CD4-positive, CD25-positive, alpha-beta regulatory T cell (primary cell): Measurements from ENCODE around the gene OSBP2. TPM values are rescaled to one million over a fixed set of nuclear protein-coding genes. Genes with fewer than 3 reads are reported as not detected.

Experiments used
- ATAC-seq, 2 donors: fragments of 150-1000 bp; cut with Tn5 transposase; one replicate each; pipeline ENCODE4 v1.10.0; 2021; ENCODE audit warnings: low read depth in 2 of 2, moderate number of reproducible peaks in 2 of 2, moderate library complexity in 1 of 2
- DNase-seq, 3 donors: peaks; one replicate each; pipeline versions ENCODE4 v3.0.0 to v3.0.0-alpha.2; 2012 to 2022; ENCODE audit warnings: mixed read lengths in 1 of 3
- H3K27ac ChIP-seq: one replicate; pipeline ENCODE4 v1.7.0; 2013; ENCODE audit warnings: mild to moderate bottlenecking, low read length; ENCODE audit not compliant: insufficient read depth, poor library complexity, severe bottlenecking
- H3K27me3 ChIP-seq: one replicate; pipeline ENCODE4 v1.7.0; 2013; ENCODE audit warnings: low read length; ENCODE audit not compliant: control insufficient read depth, insufficient read depth
- H3K36me3 ChIP-seq: one replicate; pipeline ENCODE4 v1.7.0; 2013; ENCODE audit warnings: mild to moderate bottlenecking, low read length, moderate library complexity; ENCODE audit not compliant: control insufficient read depth, insufficient read depth
- H3K4me1 ChIP-seq: 2 replicates; pipeline ENCODE4 v1.7.0; 2013; ENCODE audit warnings: mild to moderate bottlenecking, low read length; ENCODE audit not compliant: insufficient read depth, control insufficient read depth, poor library complexity, severe bottlenecking
- H3K4me3 ChIP-seq: one replicate; pipeline ENCODE4 v1.7.0; 2013; ENCODE audit warnings: low read depth, mild to moderate bottlenecking, low read length, moderate library complexity
- H3K9me3 ChIP-seq, 2 experiments: 1 replicate in 1 of 2; 2 replicates in 1 of 2; pipeline ENCODE4 v1.7.0; 2013; ENCODE audit warnings: low read length in 2 of 2, mild to moderate bottlenecking in 1 of 2, moderate library complexity in 1 of 2; ENCODE audit not compliant: control insufficient read depth in 2 of 2
- H3K27ac Mint-ChIP-seq, 3 donors: one replicate each; pipeline ENCODE4 v1.8.0; 2020 to 2022; ENCODE audit warnings: mild to moderate bottlenecking in 3 of 3, mixed read lengths in 3 of 3, moderate library complexity in 2 of 3
- H3K27me3 Mint-ChIP-seq: one replicate; pipeline ENCODE4 v1.8.0; 2022; ENCODE audit warnings: mild to moderate bottlenecking, mixed read lengths
- H3K36me3 Mint-ChIP-seq: one replicate; pipeline ENCODE4 v1.8.0; 2020; ENCODE audit warnings: mixed read lengths
- H3K4me1 Mint-ChIP-seq, 4 donors: one replicate each; pipeline ENCODE4 v1.8.0; 2020 to 2022; ENCODE audit warnings: mixed read lengths in 4 of 4, mild to moderate bottlenecking in 1 of 4
- H3K4me3 Mint-ChIP-seq, 4 donors: one replicate each; pipeline ENCODE4 v1.8.0; 2020 to 2022; ENCODE audit warnings: mild to moderate bottlenecking in 4 of 4, mixed read lengths in 4 of 4, moderate library complexity in 3 of 4
- H3K9me3 Mint-ChIP-seq, 7 donors: one replicate each; pipeline ENCODE4 v1.8.0; 2020 to 2022; ENCODE audit warnings: mixed read lengths in 7 of 7, mild to moderate bottlenecking in 3 of 7, moderate library complexity in 2 of 7
- polyA plus RNA-seq, 4 donors: library from polyadenylated mRNA; unstranded; fragments of 300-500 nt; fragmentation: Illumina TruSeq; gene quantifications; one replicate each; pipeline ENCODE4 v1.2.3, GENCODE V29; 2021
- total RNA-seq: library from RNA; stranded (reverse); gene quantifications from one replicate; pipeline ENCODE4 v1.2.3, GENCODE V29; 2022

Gene OSBP2
- total RNA-seq (9.9 TPM), polyA plus RNA-seq (1 to 10 TPM in 2 of 4 donors, under 1 TPM in 2; 0.86 to 1.9 (median 1.3) TPM)

GRCh38 chr22:30694640-30695350 lies at the start of gene OSBP2:
Gene OSBP2, plus strand, starts transcription at chr22:30694874. Its CDS starts 36 bp downstream, at chr22:30694910.
- peaks cover 0 to 27% (median 18%) of the 10 kb centered on the region in 4 donors for H3K4me1 Mint-ChIP-seq
- peak within 1 kb of the TSS; percentile 67 for H3K4me3 ChIP-seq
- no peaks in the 10 kb centered on the region for H3K9me3 ChIP-seq
- peaks cover 3% of the 10 kb centered on the region for H3K27me3 ChIP-seq
- peaks cover 6% of the 10 kb centered on the region for H3K4me1 ChIP-seq
- no peaks in the 10 kb centered on the region for H3K36me3 ChIP-seq
- DNase-seq (peak; percentile 12 to 47 (median 33)), ATAC-seq (peak; percentile 51 to 59)
- peak within 1 kb of the TSS; percentile 43 to 88 (median 82) for H3K27ac Mint-ChIP-seq
- H3K27me3 Mint-ChIP-seq: peaks cover 5% of the 10 kb centered on the region
- H3K4me3 Mint-ChIP-seq: peak within 1 kb of the TSS; percentile 84 to 98 (median 96)
- no peaks in the 10 kb centered on the region for H3K36me3 Mint-ChIP-seq
- H3K9me3 Mint-ChIP-seq: no peaks in the 10 kb centered on the region
- no peak within 1 kb of the TSS for H3K27ac ChIP-seq

GRCh38 chr22:30646518-30647160 lies 48.0 kb upstream of the OSBP2 start:
- H3K27ac ChIP-seq: no peak overlapping the region
- ATAC-seq (no peak), DNase-seq (no peak)
- no peaks in the 10 kb centered on the region for H3K9me3 ChIP-seq
- Mint-ChIP-seq H3K4me1 (peaks cover under 1 to 26% (median 13%) of the 10 kb centered on the region in 4 donors), H3K27ac (no peak overlapping the region), H3K4me3 (peak overlapping the region in 1 of 4 donors; percentile 66), H3K36me3 (peaks cover 6% of the 10 kb centered on the region), H3K27me3 (no peaks in the 10 kb centered on the region), H3K9me3 (no peaks in the 10 kb centered on the region)
- no peak overlapping the region for H3K4me3 ChIP-seq
- H3K27me3 ChIP-seq: no peaks in the 10 kb centered on the region
- H3K36me3 ChIP-seq: no peaks in the 10 kb centered on the region
- H3K4me1 ChIP-seq: peaks cover 10% of the 10 kb centered on the region

GRCh38 chr22:30647536-30647935 lies 47.1 kb upstream of the OSBP2 start:
- Histone ChIP-seq H3K4me3 (no peak overlapping the region), H3K27ac (no peak overlapping the region), H3K9me3 (no peaks in the 10 kb centered on the region), H3K36me3 (no peaks in the 10 kb centered on the region), H3K4me1 (peaks cover 10% of the 10 kb centered on the region), H3K27me3 (no peaks in the 10 kb centered on the region)
- H3K9me3 Mint-ChIP-seq: no peaks in the 10 kb centered on the region
- H3K36me3 Mint-ChIP-seq: peaks cover 6% of the 10 kb centered on the region
- peaks cover 9 to 30% (median 20%) of the 10 kb centered on the region in 4 donors for H3K4me1 Mint-ChIP-seq
- H3K27me3 Mint-ChIP-seq: no peaks in the 10 kb centered on the region
- H3K4me3 Mint-ChIP-seq: no peak overlapping the region
- no peak for DNase-seq
- no peak overlapping the region for H3K27ac Mint-ChIP-seq
- ATAC-seq: no peak

- H3K9me3 Mint-ChIP-seq: no peaks in the 10 kb centered on the region
- no peaks in the 10 kb centered on the region for H3K36me3 ChIP-seq
- DNase-seq (no peak), ATAC-seq (no peak)
- H3K27me3 ChIP-seq: no peaks in the 10 kb centered on the region
- peak overlapping the region in 1 of 3 donors; percentile 71 for H3K27ac Mint-ChIP-seq
- peaks cover 10% of the 10 kb centered on the region for H3K4me1 ChIP-seq
- no peak overlapping the region for H3K4me3 ChIP-seq
- H3K27me3 Mint-ChIP-seq: no peaks in the 10 kb centered on the region
- no peak overlapping the region for H3K4me3 Mint-ChIP-seq
- H3K9me3 ChIP-seq: no peaks in the 10 kb centered on the region
- peaks cover 9 to 37% (median 16%) of the 10 kb centered on the region in 4 donors for H3K4me1 Mint-ChIP-seq
- peaks cover 6% of the 10 kb centered on the region for H3K36me3 Mint-ChIP-seq
- no peak overlapping the region for H3K27ac ChIP-seq
Observed at GRCh38 chr22:30648825-30649224, 45.8 kb upstream of the OSBP2 start.

- Mint-ChIP-seq H3K4me3 (peak overlapping the region in 1 of 4 donors; percentile 32), H3K9me3 (no peaks in the 10 kb centered on the region), H3K4me1 (peaks cover 9 to 35% (median 15%) of the 10 kb centered on the region in 4 donors), H3K36me3 (peaks cover 6% of the 10 kb centered on the region), H3K27ac (peak overlapping the region in 1 of 3 donors; percentile 71), H3K27me3 (no peaks in the 10 kb centered on the region)
- Histone ChIP-seq H3K36me3 (no peaks in the 10 kb centered on the region), H3K27ac (peak overlapping the region; percentile 47), H3K9me3 (no peaks in the 10 kb centered on the region), H3K4me1 (peaks cover 10% of the 10 kb centered on the region), H3K27me3 (no peaks in the 10 kb centered on the region), H3K4me3 (no peak overlapping the region)
- ATAC-seq (peak; percentile 99), DNase-seq (peak in 2 of 3 donors; percentile 30 to 84)
Observed at GRCh38 chr22:30649430-30650007, 45.2 kb upstream of the OSBP2 start.

- no peak overlapping the region for H3K4me3 Mint-ChIP-seq
- Histone ChIP-seq H3K36me3 (no peaks in the 10 kb centered on the region), H3K4me1 (peaks cover 10% of the 10 kb centered on the region), H3K9me3 (no peaks in the 10 kb centered on the region), H3K27me3 (no peaks in the 10 kb centered on the region), H3K27ac (no peak overlapping the region), H3K4me3 (no peak overlapping the region)
- peak overlapping the region in 1 of 3 donors; percentile 80 for H3K27ac Mint-ChIP-seq
- no peaks in the 10 kb centered on the region for H3K27me3 Mint-ChIP-seq
- no peaks in the 10 kb centered on the region for H3K9me3 Mint-ChIP-seq
- peaks cover 9 to 34% (median 15%) of the 10 kb centered on the region in 4 donors for H3K4me1 Mint-ChIP-seq
- ATAC-seq (no peak), DNase-seq (no peak)
- peaks cover 10% of the 10 kb centered on the region for H3K36me3 Mint-ChIP-seq
Observed at GRCh38 chr22:30650508-30651116, 44.1 kb upstream of the OSBP2 start.

- Histone ChIP-seq H3K27ac (no peak overlapping the region), H3K9me3 (no peaks in the 10 kb centered on the region), H3K4me3 (no peak overlapping the region), H3K36me3 (no peaks in the 10 kb centered on the region), H3K27me3 (no peaks in the 10 kb centered on the region), H3K4me1 (peaks cover 10% of the 10 kb centered on the region)
- Mint-ChIP-seq H3K36me3 (peaks cover 9% of the 10 kb centered on the region), H3K27me3 (no peaks in the 10 kb centered on the region), H3K9me3 (no peaks in the 10 kb centered on the region), H3K27ac (peak overlapping the region in 1 of 3 donors; percentile 60), H3K4me1 (peaks cover 9 to 34% (median 15%) of the 10 kb centered on the region in 4 donors), H3K4me3 (no peak overlapping the region)
- DNase-seq (no peak), ATAC-seq (no peak)
Observed at GRCh38 chr22:30652852-30653251, 41.8 kb upstream of the OSBP2 start.
